Neural progenitor cell (in vitro differentiated cells): ENCODE data around the gene DLEU7. TPM values are rescaled to one million over a fixed set of nuclear protein-coding genes. Genes with fewer than 3 reads are reported as not detected.

Source experiments
- DNase-seq: peaks from one replicate; pipeline ENCODE4 v3.0.0-alpha.2; 2016; ENCODE audit warnings: low spot score
- H2AFZ ChIP-seq: fragments of 200-600 bp; sonication (generic); replicated peaks from 2 replicates; pipeline ENCODE4 v1.6.1; 2016; ENCODE audit warnings: antibody characterized with exemption
- H3F3A ChIP-seq: fragments of 200-600 bp; sonication (generic); 2 replicates; pipeline ENCODE4 v1.6.1; 2016; ENCODE audit warnings: antibody characterized with exemption, low read depth
- H3K27ac ChIP-seq: fragments of 200-600 bp; sonication (generic); 2 replicates; pipeline ENCODE4 v1.5.1; 2016; ENCODE audit warnings: mild to moderate bottlenecking
- H3K27me3 ChIP-seq: fragments of 200-600 bp; sonication (generic); 2 replicates; pipeline ENCODE4 v1.6.1; 2016; ENCODE audit warnings: mild to moderate bottlenecking, moderate library complexity
- H3K36me3 ChIP-seq: fragments of 200-600 bp; sonication (generic); 2 replicates; pipeline ENCODE4 v1.5.1; 2016
- H3K4me1 ChIP-seq: fragments of 200-600 bp; sonication (generic); 2 replicates; pipeline ENCODE4 v1.6.1; 2016; ENCODE audit warnings: mixed run types
- H3K4me2 ChIP-seq: fragments of 200-600 bp; sonication (generic); 2 replicates; pipeline ENCODE4 v1.6.1; 2016
- H3K4me3 ChIP-seq: fragments of 200-600 bp; sonication (generic); 2 replicates; pipeline ENCODE4 v1.5.1; 2016
- H3K79me2 ChIP-seq: fragments of 200-600 bp; sonication (generic); 2 replicates; pipeline ENCODE4 v1.6.1; 2016; ENCODE audit warnings: low read depth
- H3K9ac ChIP-seq: fragments of 200-600 bp; sonication (generic); 2 replicates; pipeline ENCODE4 v1.6.1; 2016
- H3K9me3 ChIP-seq: fragments of 200-600 bp; sonication (generic); 2 replicates; pipeline ENCODE4 v1.5.1; 2016; ENCODE audit warnings: low read depth
- H4K20me1 ChIP-seq: fragments of 200-600 bp; sonication (generic); 2 replicates; pipeline ENCODE4 v1.6.1; 2016; ENCODE audit warnings: low read depth
- H3K27ac Mint-ChIP-seq: 3 replicates; pipeline ENCODE4 v1.8.0; 2021; ENCODE audit warnings: mixed read lengths
- H3K27me3 Mint-ChIP-seq: 2 replicates; pipeline ENCODE4 v1.8.0; 2022; ENCODE audit warnings: low read depth, mild to moderate bottlenecking, inconsistent platforms, moderate library complexity, mixed read lengths; ENCODE audit not compliant: insufficient read depth
- H3K36me3 Mint-ChIP-seq: 3 replicates; pipeline ENCODE4 v1.8.0; 2021; ENCODE audit warnings: mixed read lengths
- H3K4me1 Mint-ChIP-seq: 3 replicates; pipeline ENCODE4 v1.8.0; 2021; ENCODE audit warnings: mixed read lengths
- H3K4me3 Mint-ChIP-seq: 3 replicates; pipeline ENCODE4 v1.8.0; 2021; ENCODE audit warnings: mild to moderate bottlenecking, moderate library complexity, mixed read lengths
- H3K9me3 Mint-ChIP-seq: 3 replicates; pipeline ENCODE4 v1.8.0; 2020; ENCODE audit warnings: mixed read lengths
- EZH2 ChIP-seq: fragments of 200-600 bp; sonication (generic); IDR thresholded peaks from 2 replicates; pipeline ENCODE4 v1.6.1; 2017; ENCODE audit warnings: antibody characterized with exemption, mild to moderate bottlenecking, moderate library complexity
- EZH2phosphoT487 ChIP-seq: fragments of 200-600 bp; sonication (generic); IDR thresholded peaks from 2 replicates; pipeline ENCODE4 v1.6.1; 2017; ENCODE audit warnings: antibody characterized with exemption
- total RNA-seq: library from RNA; depleted of rRNA; stranded (reverse); fragments of >200 nt; gene quantifications from 2 replicates; pipeline ENCODE4 v1.2.3, GENCODE V29; 2015; ENCODE audit warnings: low replicate concordance
- TF ChIP-seq, protein P1 (sequence below): fragments of 200-600 bp; sonication (generic); IDR thresholded peaks from 2 replicates; pipeline ENCODE4 v1.5.1; 2017; ENCODE audit warnings: antibody characterized with exemption, mild to moderate bottlenecking

DLEU7 gene
- total RNA-seq, 1 donor from 2014 or later = not detected

DNA sequence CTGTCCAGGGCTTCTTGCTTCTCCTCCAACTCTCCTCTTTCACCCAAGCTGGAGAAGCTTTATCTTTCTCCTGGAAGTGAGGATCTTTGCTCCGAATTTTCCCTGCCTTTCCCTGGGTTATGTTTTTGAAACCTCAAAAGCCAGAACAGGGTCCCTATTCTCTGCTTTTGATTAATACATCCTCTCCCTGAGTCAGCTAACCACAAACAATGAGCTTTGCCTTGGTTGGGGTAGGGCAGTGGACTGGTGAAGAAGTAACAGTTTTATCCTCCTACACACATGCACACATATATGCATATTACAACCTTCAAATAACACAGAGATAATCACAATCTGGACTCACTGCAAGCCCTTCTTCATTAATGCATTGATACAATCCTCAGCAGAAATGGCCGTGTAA is 44.6 kb downstream of the DLEU7 start:
- peaks cover 8% of the 10 kb centered on the region for H3K4me1 ChIP-seq
- H3K9ac ChIP-seq = no peak overlapping the region
- no peaks in the 10 kb centered on the region for H3K27me3 Mint-ChIP-seq
- H3K27ac ChIP-seq = no peak overlapping the region
- no peak for DNase-seq
- H2AFZ ChIP-seq = no peak overlapping the region
- no peak overlapping the region for H3K27ac Mint-ChIP-seq
- no peaks in the 10 kb centered on the region for H3K27me3 ChIP-seq
- no peaks in the 10 kb centered on the region for H3K36me3 Mint-ChIP-seq
- H3K4me3 ChIP-seq = no peak overlapping the region
- no peak overlapping the region for H3K4me3 Mint-ChIP-seq
- H3K36me3 ChIP-seq = no peaks in the 10 kb centered on the region
- H3K4me2 ChIP-seq = no peak overlapping the region
- no peaks in the 10 kb centered on the region for H3K9me3 Mint-ChIP-seq
- H3K79me2 ChIP-seq = no peaks in the 10 kb centered on the region
- TF ChIP-seq, protein P1, sequence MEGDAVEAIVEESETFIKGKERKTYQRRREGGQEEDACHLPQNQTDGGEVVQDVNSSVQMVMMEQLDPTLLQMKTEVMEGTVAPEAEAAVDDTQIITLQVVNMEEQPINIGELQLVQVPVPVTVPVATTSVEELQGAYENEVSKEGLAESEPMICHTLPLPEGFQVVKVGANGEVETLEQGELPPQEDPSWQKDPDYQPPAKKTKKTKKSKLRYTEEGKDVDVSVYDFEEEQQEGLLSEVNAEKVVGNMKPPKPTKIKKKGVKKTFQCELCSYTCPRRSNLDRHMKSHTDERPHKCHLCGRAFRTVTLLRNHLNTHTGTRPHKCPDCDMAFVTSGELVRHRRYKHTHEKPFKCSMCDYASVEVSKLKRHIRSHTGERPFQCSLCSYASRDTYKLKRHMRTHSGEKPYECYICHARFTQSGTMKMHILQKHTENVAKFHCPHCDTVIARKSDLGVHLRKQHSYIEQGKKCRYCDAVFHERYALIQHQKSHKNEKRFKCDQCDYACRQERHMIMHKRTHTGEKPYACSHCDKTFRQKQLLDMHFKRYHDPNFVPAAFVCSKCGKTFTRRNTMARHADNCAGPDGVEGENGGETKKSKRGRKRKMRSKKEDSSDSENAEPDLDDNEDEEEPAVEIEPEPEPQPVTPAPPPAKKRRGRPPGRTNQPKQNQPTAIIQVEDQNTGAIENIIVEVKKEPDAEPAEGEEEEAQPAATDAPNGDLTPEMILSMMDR = no peak
- TF ChIP-seq EZH2 (no peak), EZH2phosphoT487 (no peak)
- H4K20me1 ChIP-seq = no peaks in the 10 kb centered on the region
- H3F3A ChIP-seq = no peaks in the 10 kb centered on the region
- peaks cover 7% of the 10 kb centered on the region for H3K4me1 Mint-ChIP-seq
- H3K9me3 ChIP-seq = no peaks in the 10 kb centered on the region

- Histone ChIP-seq H3K4me2 (no peak overlapping the region), H3K27ac (no peak overlapping the region), H3K9me3 (no peaks in the 10 kb centered on the region), H3K9ac (no peak overlapping the region), H3K36me3 (no peaks in the 10 kb centered on the region), H3K27me3 (no peaks in the 10 kb centered on the region), H2AFZ (no peak overlapping the region), H3K4me1 (peaks cover 8% of the 10 kb centered on the region), H3K4me3 (no peak overlapping the region), H3F3A (no peaks in the 10 kb centered on the region), H4K20me1 (no peaks in the 10 kb centered on the region), H3K79me2 (no peaks in the 10 kb centered on the region)
- H3K27me3 Mint-ChIP-seq = no peaks in the 10 kb centered on the region
- no peaks in the 10 kb centered on the region for H3K9me3 Mint-ChIP-seq
- H3K4me1 Mint-ChIP-seq = peaks cover 7% of the 10 kb centered on the region
- no peaks in the 10 kb centered on the region for H3K36me3 Mint-ChIP-seq
- TF ChIP-seq EZH2 = no peak
- no peak for TF ChIP-seq EZH2phosphoT487
- no peak overlapping the region for H3K4me3 Mint-ChIP-seq
- DNase-seq = no peak
- no peak overlapping the region for H3K27ac Mint-ChIP-seq
Observed at GRCh38 chr13:50797091-50797490, 46.4 kb downstream of the DLEU7 start.

GRCh38 chr13:50796463-50796862 is 47.0 kb downstream of the DLEU7 start:
- H3K4me3 ChIP-seq = no peak overlapping the region
- Mint-ChIP-seq H3K36me3 (no peaks in the 10 kb centered on the region), H3K27ac (no peak overlapping the region), H3K4me3 (no peak overlapping the region), H3K27me3 (no peaks in the 10 kb centered on the region), H3K9me3 (no peaks in the 10 kb centered on the region), H3K4me1 (peaks cover 7% of the 10 kb centered on the region)
- no peaks in the 10 kb centered on the region for H3K36me3 ChIP-seq
- H3F3A ChIP-seq = no peaks in the 10 kb centered on the region
- no peak for TF ChIP-seq EZH2phosphoT487
- no peaks in the 10 kb centered on the region for H4K20me1 ChIP-seq
- H3K9ac ChIP-seq = no peak overlapping the region
- peaks cover 8% of the 10 kb centered on the region for H3K4me1 ChIP-seq
- no peak for DNase-seq
- no peaks in the 10 kb centered on the region for H3K79me2 ChIP-seq
- no peak overlapping the region for H3K4me2 ChIP-seq
- H3K27ac ChIP-seq = no peak overlapping the region
- H3K9me3 ChIP-seq = no peaks in the 10 kb centered on the region
- no peaks in the 10 kb centered on the region for H3K27me3 ChIP-seq
- H2AFZ ChIP-seq = no peak overlapping the region

- H3K4me2 ChIP-seq = no peak overlapping the region
- no peaks in the 10 kb centered on the region for H4K20me1 ChIP-seq
- Mint-ChIP-seq H3K27ac (no peak overlapping the region), H3K4me1 (no peaks in the 10 kb centered on the region), H3K36me3 (no peaks in the 10 kb centered on the region), H3K4me3 (no peak overlapping the region), H3K27me3 (no peaks in the 10 kb centered on the region), H3K9me3 (no peaks in the 10 kb centered on the region)
- no peaks in the 10 kb centered on the region for H3K79me2 ChIP-seq
- TF ChIP-seq EZH2 = no peak
- TF ChIP-seq, protein P1 = no peak
- no peak for TF ChIP-seq EZH2phosphoT487
- H3K27me3 ChIP-seq = no peaks in the 10 kb centered on the region
- H3K4me1 ChIP-seq = no peaks in the 10 kb centered on the region
- H2AFZ ChIP-seq = no peak overlapping the region
- H3K27ac ChIP-seq = no peak overlapping the region
- H3K4me3 ChIP-seq = no peak overlapping the region
- no peaks in the 10 kb centered on the region for H3K9me3 ChIP-seq
- no peaks in the 10 kb centered on the region for H3F3A ChIP-seq
- H3K36me3 ChIP-seq = no peaks in the 10 kb centered on the region
- DNase-seq = no peak
- H3K9ac ChIP-seq = no peak overlapping the region
Observed at GRCh38 chr13:50794226-50794625, 49.3 kb downstream of the DLEU7 start.
